HG03139 (cell line): ENCODE data around the gene TMEM202.
A peak's percentile ranks its signal among the peaks of the same experiment; 100 is the strongest.
"Not testable (repeated sequence)": the region's sequence is repeated elsewhere in the genome, so short reads cannot be mapped to it uniquely, and the experiment has no call there.

Experiments
- ATAC-seq: cut with Tn5 transposase; IDR thresholded peaks from one replicate; pipeline ENCODE4 v1.9.1; 2021; ENCODE audit not compliant: unreplicated experiment

The TMEM202 gene, protein sequence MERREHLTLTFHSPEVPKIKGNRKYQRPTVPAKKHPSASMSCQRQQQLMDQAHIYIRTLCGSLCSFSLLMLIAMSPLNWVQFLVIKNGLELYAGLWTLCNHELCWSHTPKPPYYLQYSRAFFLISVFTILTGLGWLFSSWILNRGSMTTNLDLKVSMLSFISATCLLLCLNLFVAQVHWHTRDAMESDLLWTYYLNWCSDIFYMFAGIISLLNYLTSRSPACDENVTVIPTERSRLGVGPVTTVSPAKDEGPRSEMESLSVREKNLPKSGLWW

DNA sequence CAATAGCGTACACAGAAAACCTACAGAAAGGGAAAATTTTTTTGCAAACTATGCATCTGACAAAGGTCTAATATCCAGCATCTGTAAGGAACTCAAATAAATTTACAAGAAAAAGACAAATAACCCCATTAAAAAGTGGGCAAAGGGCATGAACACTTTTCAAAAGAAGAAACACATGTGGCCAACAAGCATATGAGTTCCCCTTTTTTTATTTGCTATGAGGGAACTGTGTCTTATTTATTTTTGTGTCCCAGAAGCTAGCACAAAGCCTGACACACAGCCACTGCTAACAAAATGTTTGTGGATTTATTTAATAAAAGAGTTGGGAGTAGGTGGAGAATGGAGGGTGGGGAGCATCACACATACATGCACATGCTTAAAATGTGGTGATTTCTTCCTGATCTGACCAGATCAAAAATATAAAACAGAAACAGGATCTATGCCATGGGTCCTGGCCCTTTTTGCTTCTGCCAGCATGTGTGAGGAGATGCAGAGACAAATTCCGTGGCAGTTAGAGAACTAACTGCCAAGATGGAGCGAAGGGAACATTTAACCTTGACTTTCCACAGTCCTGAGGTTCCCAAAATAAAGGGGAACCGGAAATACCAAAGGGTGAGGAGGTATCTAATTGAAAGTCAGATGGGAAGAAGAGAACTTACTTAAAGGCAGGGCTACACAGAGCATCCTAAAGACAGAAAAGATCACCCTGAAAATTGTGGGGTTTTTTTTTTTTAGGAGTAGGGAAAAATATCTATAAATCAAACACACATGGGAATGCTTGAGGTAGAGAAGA, at the start of gene TMEM202:
TSS of gene TMEM202 (plus strand) at position 510 of the 793 bp plus-strand sequence. CDS start at position 532, 22 bp downstream.
- ATAC-seq, result no peak

DNA sequence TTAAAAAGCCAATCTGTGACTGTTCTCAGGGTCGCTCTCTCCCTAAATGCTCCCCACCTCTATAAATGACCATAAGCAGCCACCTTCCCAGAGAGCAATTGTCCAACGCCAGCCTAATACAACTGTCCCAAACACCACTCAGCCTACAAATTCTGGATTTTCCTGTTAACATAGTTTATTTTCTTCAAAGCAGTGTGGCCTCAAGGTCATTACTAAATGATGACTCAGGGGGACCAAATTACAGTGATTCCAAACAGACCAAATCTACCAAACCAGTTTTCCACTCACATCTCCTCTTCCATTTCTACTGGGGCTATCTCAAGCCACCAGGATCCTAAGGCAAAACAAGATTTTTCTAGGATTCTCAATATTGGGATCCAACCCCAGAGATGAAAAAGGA, 44.8 kb upstream of the TMEM202 start:
- no peak for ATAC-seq

DNA sequence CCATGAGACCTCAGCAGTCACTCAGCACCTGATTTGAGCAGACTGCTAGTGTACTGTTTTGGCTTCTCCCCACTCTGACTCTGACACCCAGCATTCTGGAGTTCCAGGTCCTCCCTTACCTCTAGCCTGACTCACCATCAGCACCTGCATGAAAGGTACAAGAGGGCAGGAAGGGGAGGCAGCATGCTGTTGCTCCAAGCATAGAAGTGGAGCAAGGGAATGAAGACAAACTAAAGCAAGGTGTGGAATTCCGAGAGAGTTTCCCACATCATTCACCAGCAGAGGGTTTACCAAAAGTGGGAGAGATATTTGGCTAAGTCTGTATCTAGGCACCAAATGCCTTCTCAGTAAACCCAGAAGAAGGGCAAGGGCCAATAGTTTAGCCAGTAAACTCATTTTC, 43.6 kb upstream of the TMEM202 start:
- ATAC-seq, result no peak

- ATAC-seq, result no peak
Observed at GRCh38 chr15:72358121-72358520, 40.0 kb upstream of the TMEM202 start.

DNA sequence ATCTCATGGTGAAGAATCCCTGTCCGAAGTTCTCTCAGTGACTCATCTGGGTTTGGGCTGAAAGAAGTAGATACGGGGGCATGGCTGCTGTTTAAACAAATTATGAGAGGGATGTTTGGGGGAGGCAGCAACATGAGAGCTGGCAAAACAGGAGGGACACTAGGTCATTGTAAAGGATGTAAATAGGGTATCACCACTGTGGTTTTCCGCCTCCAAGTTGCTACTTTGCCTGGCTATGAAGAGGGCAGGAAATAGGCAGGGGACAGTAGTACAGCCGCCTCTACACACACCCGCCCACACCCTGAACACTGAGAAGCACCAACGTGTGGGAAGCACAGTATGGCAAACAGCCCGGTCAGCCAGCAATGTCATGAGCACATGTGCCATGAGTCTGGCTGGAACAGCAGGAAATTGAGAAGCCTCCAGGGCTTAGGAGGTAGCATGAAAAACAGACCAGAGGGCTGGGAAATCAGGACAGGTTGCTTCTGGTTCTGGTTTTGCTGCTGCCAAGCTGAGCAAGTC, 39.4 kb upstream of the TMEM202 start:
- ATAC-seq, result no peak

GRCh38 chr15:72361176-72361575, 36.9 kb upstream of the TMEM202 start:
- ATAC-seq, result no peak

- peak; percentile 92 for ATAC-seq
Observed at GRCh38 chr15:72365844-72366243, 32.3 kb upstream of the TMEM202 start.

DNA sequence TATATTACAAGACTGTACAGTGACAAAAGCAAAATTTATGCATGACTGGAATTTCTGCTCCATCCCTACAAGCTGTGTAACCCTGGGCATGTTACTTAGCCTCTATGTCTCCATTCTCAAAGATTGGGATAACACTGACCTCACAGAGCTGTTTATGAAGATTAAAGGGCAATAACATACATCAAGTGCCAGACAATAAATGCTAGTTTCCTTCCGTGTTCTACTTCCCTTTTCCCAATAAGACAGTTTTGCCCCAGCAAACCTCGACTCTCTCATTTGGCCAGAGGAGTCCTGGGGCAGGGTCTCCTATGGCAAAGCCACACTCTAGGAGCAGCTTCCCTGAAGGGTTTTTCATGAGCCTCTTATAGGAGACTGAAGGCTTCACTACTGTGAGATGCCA, 29.8 kb upstream of the TMEM202 start:
- ATAC-seq, result no peak

- ATAC-seq, result no peak
Observed at GRCh38 chr15:72368899-72369298, 29.2 kb upstream of the TMEM202 start.

GRCh38 chr15:72369964-72370363, 28.1 kb upstream of the TMEM202 start:
- no peak for ATAC-seq

DNA sequence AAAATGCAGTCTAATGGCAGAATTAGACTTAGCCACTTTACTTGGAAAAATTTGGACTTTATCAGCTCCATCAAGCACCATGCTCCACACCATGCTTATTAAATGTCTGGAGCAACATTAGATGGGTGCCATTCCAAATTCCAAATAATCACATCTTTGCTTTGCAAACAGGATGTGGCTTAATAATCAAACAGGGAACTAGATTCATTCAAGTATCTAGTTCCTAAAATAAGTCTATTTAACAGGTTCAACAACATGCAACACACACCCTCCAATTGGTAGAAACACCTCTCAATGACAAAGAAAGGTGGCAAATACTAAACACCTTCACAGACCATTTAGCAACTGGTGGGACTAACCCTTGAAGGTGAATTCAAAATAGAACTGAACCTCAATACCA, 25.7 kb upstream of the TMEM202 start:
- no peak for ATAC-seq

GRCh38 chr15:72375501-72375845, 22.6 kb upstream of the TMEM202 start:
- ATAC-seq, result peak; percentile 32

DNA sequence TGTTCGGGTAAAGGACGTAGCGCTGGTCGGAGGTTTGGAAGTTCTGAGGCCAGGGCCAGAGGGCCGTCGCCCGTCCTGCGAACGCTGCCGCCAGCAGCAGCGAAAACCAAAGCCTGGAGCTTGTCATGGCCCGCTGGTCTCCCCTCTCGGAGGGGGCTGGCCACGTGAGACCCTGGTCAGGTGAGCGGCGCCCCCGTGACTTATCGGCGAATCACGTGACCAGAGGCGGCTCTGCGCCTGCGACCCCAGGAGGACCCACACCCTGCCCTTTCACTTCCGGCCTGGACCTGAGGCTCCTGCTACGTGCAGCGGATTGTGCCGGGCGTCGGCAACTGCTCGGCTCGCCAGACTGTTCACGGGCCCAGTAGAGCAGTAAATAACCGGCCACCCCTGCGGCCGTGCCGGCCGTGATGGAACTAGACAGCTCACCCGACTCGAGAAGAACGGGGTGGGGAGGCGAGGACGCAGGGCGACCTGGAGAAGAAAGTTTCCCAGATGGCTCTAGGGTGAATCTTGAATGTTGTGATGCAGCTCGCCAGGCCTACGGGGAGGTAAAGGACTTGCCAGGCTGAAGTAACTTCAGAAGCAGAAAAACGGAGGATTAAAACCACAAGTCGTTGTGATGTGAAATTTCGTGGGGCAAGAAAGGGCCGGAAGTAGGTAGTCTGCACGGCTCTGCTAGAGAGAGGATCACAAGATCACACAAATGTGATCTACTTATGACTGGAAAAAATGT, 22.1 kb upstream of the TMEM202 start, which contains the start of gene HEXA:
TSS of gene HEXA (minus strand) at position 169 of the 736 bp plus-strand sequence. CDS start at position 127, 42 bp downstream.
- peak; percentile 88 for ATAC-seq

GRCh38 chr15:72377331-72377730, 20.8 kb upstream of the TMEM202 start:
- ATAC-seq, result no peak

GRCh38 chr15:72379106-72379505, 19.0 kb upstream of the TMEM202 start:
- ATAC-seq, result not testable (repeated sequence)

- no peak for ATAC-seq
Observed at GRCh38 chr15:72379856-72380430, 18.2 kb upstream of the TMEM202 start.

- ATAC-seq, result no peak
Observed at GRCh38 chr15:72380743-72381142, 17.4 kb upstream of the TMEM202 start.

GRCh38 chr15:72382146-72382545, 16.0 kb upstream of the TMEM202 start:
- no peak for ATAC-seq

DNA sequence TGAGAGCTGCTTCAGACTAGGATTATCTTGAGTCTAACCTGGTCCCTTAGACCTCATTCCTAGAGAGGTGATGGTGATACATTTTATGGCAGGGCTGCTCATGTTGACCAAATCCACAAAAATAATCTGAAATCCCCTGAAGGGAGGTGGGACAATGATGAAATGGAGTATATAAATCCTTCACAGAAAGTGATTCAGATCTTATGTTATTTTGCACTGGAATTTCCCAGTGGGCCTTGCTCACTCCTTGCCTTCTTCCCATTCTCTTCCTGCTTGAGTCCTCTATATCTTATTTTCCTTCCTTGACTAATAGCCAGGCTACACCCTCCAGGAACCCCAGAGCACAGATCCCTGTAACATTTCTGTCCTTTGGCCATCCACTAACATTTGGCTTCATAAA, 10.4 kb upstream of the TMEM202 start:
- ATAC-seq, result no peak

GRCh38 chr15:72389231-72389630, 8.9 kb upstream of the TMEM202 start:
- ATAC-seq, result no peak

DNA sequence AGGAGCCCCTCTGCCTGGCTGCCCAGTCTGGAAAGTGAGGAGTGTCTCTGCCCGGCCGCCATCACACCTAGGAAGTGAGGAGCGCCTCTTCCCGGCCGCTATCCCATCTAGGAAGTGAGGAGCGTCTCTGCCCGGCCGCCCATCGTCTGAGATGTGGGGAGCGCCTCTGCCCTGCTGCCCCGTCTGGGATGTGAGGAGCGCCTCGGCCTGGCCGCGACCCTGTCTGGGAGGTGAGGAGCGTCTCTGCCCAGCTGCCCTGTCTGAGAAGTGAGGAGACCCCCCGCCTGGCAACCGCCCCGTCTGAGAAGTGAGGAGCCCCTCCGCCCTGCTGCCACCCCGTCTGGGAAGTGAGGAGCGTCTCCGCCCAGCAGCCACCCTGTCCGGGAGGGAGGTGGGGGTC, 1.8 kb upstream of the TMEM202 start:
- not testable (repeated sequence) for ATAC-seq
